Naive B cell (primary cell): Measurements from ENCODE around the gene GAN. TPM values are rescaled to one million over a fixed set of nuclear protein-coding genes. Genes with fewer than 3 reads are reported as not detected.
"Not testable (repeated sequence)": the region's sequence is repeated elsewhere in the genome, so short reads cannot be mapped to it uniquely, and the experiment has no call there.

Source experiments
- ATAC-seq, 2 donors: fragments of 150-1000 bp; cut with Tn5 transposase; 2 replicates each; pipeline ENCODE4 v1.10.0; 2021; ENCODE audit warnings: low read depth in 2 of 2, mild to moderate bottlenecking in 2 of 2, moderate library complexity in 2 of 2
- DNase-seq: peaks from one replicate; pipeline ENCODE4 v3.0.0; 2022
- H3K27ac Mint-ChIP-seq, 6 donors: one replicate each; pipeline ENCODE4 v1.8.0; 2020 to 2022; ENCODE audit warnings: mild to moderate bottlenecking in 6 of 6, mixed read lengths in 6 of 6, moderate library complexity in 5 of 6, inconsistent platforms in 2 of 6
- H3K27me3 Mint-ChIP-seq, 3 donors: one replicate each; pipeline ENCODE4 v1.8.0; 2021 to 2022; ENCODE audit warnings: mixed read lengths in 3 of 3, mild to moderate bottlenecking in 1 of 3
- H3K36me3 Mint-ChIP-seq, 2 donors: one replicate each; pipeline ENCODE4 v1.8.0; 2020 to 2022; ENCODE audit warnings: mixed read lengths in 2 of 2, inconsistent platforms in 1 of 2, mild to moderate bottlenecking in 1 of 2
- H3K4me1 Mint-ChIP-seq, 3 donors: one replicate each; pipeline ENCODE4 v1.8.0; 2020 to 2022; ENCODE audit warnings: mixed read lengths in 3 of 3, inconsistent platforms in 1 of 3, mild to moderate bottlenecking in 1 of 3, moderate library complexity in 1 of 3
- H3K4me3 Mint-ChIP-seq, 8 donors: one replicate each; pipeline ENCODE4 v1.8.0; 2020 to 2022; ENCODE audit warnings: mild to moderate bottlenecking in 8 of 8, mixed read lengths in 8 of 8, moderate library complexity in 8 of 8, inconsistent platforms in 2 of 8
- H3K9me3 Mint-ChIP-seq, 7 donors: one replicate each; pipeline ENCODE4 v1.8.0; 2020 to 2022; ENCODE audit warnings: mixed read lengths in 7 of 7, mild to moderate bottlenecking in 5 of 7, inconsistent platforms in 2 of 7, moderate library complexity in 1 of 7
- polyA plus RNA-seq, 6 donors: library from polyadenylated mRNA; unstranded; fragments of 300-500 nt; fragmentation: Illumina TruSeq; gene quantifications; one replicate each; pipeline ENCODE4 v1.2.3, GENCODE V29; 2021; ENCODE audit warnings: low read depth in 6 of 6

The GAN gene
- polyA plus RNA-seq, 6 donors from 2014 or later = 0.49 to 2.5 (median 1.6) TPM

DNA sequence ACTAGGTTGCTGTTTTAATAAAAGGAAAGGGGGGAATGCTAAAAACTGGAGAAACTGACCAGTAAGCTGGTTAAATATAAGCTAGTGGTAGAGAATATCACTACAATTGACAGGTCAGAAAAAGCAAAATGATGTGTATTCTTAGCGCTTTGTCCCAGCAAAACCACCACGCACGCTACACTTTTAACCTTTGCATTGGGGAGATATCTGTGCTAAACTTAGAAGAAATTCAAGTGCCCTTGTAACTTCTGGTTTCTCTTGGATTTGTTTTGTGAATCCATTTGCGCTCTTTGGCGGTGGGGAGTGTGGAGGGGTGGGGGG lies 1.4 kb downstream of the GAN start:
- H3K4me1 Mint-ChIP-seq = peaks cover 24 to 38% (median 35%) of the 10 kb centered on the region in 3 donors
- DNase-seq (no peak), ATAC-seq (no peak)
- H3K36me3 Mint-ChIP-seq = no peaks in the 10 kb centered on the region
- peak overlapping the region in 5 of 6 donors; percentile 41 to 83 (median 56) for H3K27ac Mint-ChIP-seq
- H3K27me3 Mint-ChIP-seq = no peaks in the 10 kb centered on the region
- no peaks in the 10 kb centered on the region for H3K9me3 Mint-ChIP-seq
- peak overlapping the region; percentile 78 to 98 (median 88) for H3K4me3 Mint-ChIP-seq

- no peaks in the 10 kb centered on the region for H3K27me3 Mint-ChIP-seq
- H3K4me3 Mint-ChIP-seq = no peak overlapping the region
- peaks cover 20 to 21% (median 20%) of the 10 kb centered on the region in 3 donors for H3K4me1 Mint-ChIP-seq
- H3K36me3 Mint-ChIP-seq = no peaks in the 10 kb centered on the region
- H3K27ac Mint-ChIP-seq = no peak overlapping the region
- no peak for DNase-seq
- ATAC-seq = no peak
- no peaks in the 10 kb centered on the region for H3K9me3 Mint-ChIP-seq
These were observed 3.9 kb downstream of the GAN start for GRCh38 chr16:81318711-81319110.

DNA sequence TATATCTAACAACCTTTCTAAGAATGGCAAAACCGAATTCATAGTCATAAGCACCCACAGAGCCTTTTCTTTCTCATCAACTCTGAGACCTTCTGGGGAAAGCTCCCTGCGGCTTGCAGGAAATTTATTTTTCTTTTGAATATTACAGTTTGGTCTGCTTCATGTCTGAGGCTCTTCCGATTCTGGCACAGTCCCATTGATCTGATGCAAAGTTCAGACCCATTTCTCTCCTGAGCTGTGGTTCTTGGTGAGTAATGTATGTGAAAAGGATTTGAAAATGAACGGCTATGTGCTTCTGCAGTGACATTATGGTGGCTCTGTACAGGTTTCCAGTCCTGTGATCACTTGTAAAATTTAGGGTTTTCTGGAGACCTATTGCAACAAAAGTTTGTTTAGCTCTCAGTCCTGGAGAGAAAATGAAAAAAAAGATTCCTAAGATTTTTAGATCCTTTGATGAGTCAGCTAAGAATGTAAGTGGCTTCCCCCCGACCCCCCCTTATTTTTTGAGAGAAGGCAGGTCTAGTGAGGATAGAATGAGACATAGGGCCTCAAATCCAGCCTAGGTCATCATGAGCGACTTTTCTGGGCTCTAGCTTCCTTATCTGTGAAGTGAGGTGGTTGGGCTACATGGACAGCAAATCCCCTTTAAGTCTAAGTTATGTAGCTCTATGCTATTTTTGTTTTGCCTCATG lies 4.6 kb downstream of the GAN start:
- DNase-seq = no peak
- no peaks in the 10 kb centered on the region for H3K9me3 Mint-ChIP-seq
- ATAC-seq = no peak
- peak overlapping the region in 1 of 6 donors; percentile 62 for H3K27ac Mint-ChIP-seq
- H3K27me3 Mint-ChIP-seq = no peaks in the 10 kb centered on the region
- peak overlapping the region in 1 of 8 donors; percentile 10 for H3K4me3 Mint-ChIP-seq
- peaks cover 17 to 18% (median 18%) of the 10 kb centered on the region in 3 donors for H3K4me1 Mint-ChIP-seq
- H3K36me3 Mint-ChIP-seq = peaks cover 0 to 6% of the 10 kb centered on the region in 2 donors

DNA sequence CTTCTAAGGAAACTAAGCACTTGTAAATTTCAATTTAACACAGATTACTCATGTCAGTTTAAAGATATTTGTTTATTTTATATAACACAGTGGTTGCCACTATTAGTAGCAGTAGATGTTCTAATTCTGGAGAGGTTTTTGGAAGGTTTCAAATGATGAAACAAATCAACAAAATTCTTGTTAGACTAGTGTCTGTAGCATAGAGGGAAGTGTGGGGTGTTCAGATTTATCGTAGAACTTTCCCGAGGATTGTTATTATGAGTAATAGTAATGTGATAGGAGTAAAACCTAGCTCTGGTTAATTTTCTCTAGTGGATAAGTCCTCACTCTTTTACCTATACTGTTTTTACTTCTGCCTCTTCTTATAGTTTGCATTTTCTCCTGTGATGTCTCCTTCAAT lies 6.3 kb downstream of the GAN start:
- no peak for DNase-seq
- Mint-ChIP-seq H3K36me3 (peaks cover 0 to 8% of the 10 kb centered on the region in 2 donors), H3K27me3 (no peaks in the 10 kb centered on the region), H3K27ac (no peak overlapping the region), H3K4me3 (no peak overlapping the region), H3K9me3 (no peaks in the 10 kb centered on the region), H3K4me1 (peaks cover 13 to 23% (median 16%) of the 10 kb centered on the region in 3 donors)
- no peak for ATAC-seq

DNA sequence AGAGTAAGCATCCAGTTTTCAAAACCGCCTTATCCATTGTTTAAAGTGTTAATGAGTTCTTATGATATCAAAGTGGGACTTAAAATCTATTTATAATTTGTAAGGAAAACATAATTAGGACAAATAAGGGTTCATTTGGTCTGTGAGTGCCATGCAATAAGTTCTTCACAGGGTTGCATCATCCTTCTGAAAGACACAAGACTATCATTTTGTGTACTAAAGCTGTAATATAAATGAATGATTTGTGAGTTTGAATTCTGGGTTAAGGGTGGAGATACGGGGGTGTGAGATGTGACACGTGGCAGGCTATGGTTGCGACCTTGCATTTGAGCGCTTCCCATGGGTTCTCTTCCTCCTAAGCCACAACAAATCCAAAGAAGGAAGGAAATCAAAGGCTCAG lies 6.8 kb downstream of the GAN start:
- Mint-ChIP-seq H3K27me3 (no peaks in the 10 kb centered on the region), H3K4me3 (no peak overlapping the region), H3K36me3 (peaks cover 0 to 8% of the 10 kb centered on the region in 2 donors), H3K27ac (peak overlapping the region in 1 of 6 donors; percentile 46), H3K9me3 (no peaks in the 10 kb centered on the region), H3K4me1 (peaks cover 12 to 22% (median 14%) of the 10 kb centered on the region in 3 donors)
- DNase-seq (no peak), ATAC-seq (no peak)

GRCh38 chr16:81324808-81325207 lies 10.0 kb downstream of the GAN start:
- ATAC-seq (no peak), DNase-seq (no peak)
- Mint-ChIP-seq H3K36me3 (peaks cover 0 to 8% of the 10 kb centered on the region in 2 donors), H3K9me3 (no peaks in the 10 kb centered on the region), H3K4me1 (peaks cover 7 to 23% (median 16%) of the 10 kb centered on the region in 3 donors), H3K4me3 (no peak overlapping the region), H3K27me3 (no peaks in the 10 kb centered on the region), H3K27ac (peak overlapping the region in 3 of 6 donors; percentile 24 to 35 (median 33))

- Mint-ChIP-seq H3K4me1 (peaks cover 7 to 22% (median 19%) of the 10 kb centered on the region in 3 donors), H3K4me3 (no peak overlapping the region), H3K27ac (no peak overlapping the region), H3K36me3 (peaks cover 0 to 8% of the 10 kb centered on the region in 2 donors), H3K27me3 (no peaks in the 10 kb centered on the region), H3K9me3 (no peaks in the 10 kb centered on the region)
- no peak for ATAC-seq
- DNase-seq = no peak
These were observed 12.2 kb downstream of the GAN start for GRCh38 chr16:81327011-81327410.

- Mint-ChIP-seq H3K27ac (no peak overlapping the region), H3K36me3 (peaks cover 0 to 8% of the 10 kb centered on the region in 2 donors), H3K4me1 (peaks cover 7 to 23% (median 22%) of the 10 kb centered on the region in 3 donors), H3K4me3 (no peak overlapping the region), H3K27me3 (no peaks in the 10 kb centered on the region), H3K9me3 (no peaks in the 10 kb centered on the region)
- DNase-seq (no peak), ATAC-seq (no peak)
These were observed 12.9 kb downstream of the GAN start for GRCh38 chr16:81327447-81328196.

DNA sequence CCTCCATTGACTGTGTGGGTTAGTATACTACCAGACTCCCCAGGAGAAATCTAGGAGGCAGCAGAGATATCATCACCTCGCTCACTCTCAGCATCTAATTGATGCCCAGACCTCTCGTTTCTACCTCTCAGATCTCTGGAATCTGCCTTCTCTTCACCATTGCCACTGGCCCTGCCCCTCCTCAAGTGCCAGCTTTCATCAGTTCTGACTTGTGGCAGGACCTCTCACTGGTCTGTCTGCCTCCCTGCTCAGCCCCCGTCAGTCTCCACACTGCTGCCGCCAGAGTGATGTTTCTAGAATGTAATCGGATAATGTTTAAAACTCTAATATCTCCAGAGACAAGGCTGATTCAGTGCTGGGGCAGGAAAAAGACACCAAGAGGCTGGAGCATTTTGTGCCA lies 15.2 kb downstream of the GAN start:
- Mint-ChIP-seq H3K27me3 (no peaks in the 10 kb centered on the region), H3K4me1 (peaks cover 0 to 17% (median 12%) of the 10 kb centered on the region in 3 donors), H3K4me3 (no peak overlapping the region), H3K27ac (no peak overlapping the region), H3K36me3 (no peaks in the 10 kb centered on the region), H3K9me3 (no peaks in the 10 kb centered on the region)
- no peak for DNase-seq
- ATAC-seq = no peak

- no peak for ATAC-seq
- peaks cover 0 to 13% (median 8%) of the 10 kb centered on the region in 3 donors for H3K4me1 Mint-ChIP-seq
- no peaks in the 10 kb centered on the region for H3K27me3 Mint-ChIP-seq
- H3K27ac Mint-ChIP-seq = no peak overlapping the region
- H3K4me3 Mint-ChIP-seq = no peak overlapping the region
- H3K9me3 Mint-ChIP-seq = no peaks in the 10 kb centered on the region
- H3K36me3 Mint-ChIP-seq = no peaks in the 10 kb centered on the region
- no peak for DNase-seq
These were observed 18.6 kb downstream of the GAN start for GRCh38 chr16:81333356-81333755.

DNA sequence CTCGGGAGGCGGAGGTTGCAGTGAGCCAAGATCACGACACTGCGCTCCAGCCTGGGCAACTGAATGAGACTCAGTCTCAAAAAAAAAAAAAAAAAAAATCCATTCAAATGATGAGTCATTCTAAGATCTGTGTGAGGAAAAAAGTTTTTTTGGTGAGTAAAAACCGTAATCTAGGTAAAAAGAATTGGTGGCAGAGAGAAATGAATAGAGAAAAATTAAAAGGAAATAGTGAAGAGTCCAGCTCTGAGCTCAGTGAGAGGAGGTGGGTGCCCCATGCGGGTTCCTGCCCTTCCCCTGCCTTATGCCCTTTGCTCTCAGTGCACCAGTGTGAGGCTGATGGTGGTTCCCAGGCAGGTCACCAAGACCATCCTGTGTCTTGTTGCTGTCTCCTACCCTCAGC lies 20.9 kb downstream of the GAN start:
- H3K36me3 Mint-ChIP-seq = peaks cover under 1 to 2% of the 10 kb centered on the region in 2 donors
- H3K4me3 Mint-ChIP-seq = no peak overlapping the region
- no peaks in the 10 kb centered on the region for H3K27me3 Mint-ChIP-seq
- DNase-seq (no peak), ATAC-seq (no peak)
- H3K27ac Mint-ChIP-seq = no peak overlapping the region
- peaks cover 0 to under 1% (median 0%) of the 10 kb centered on the region in 7 donors for H3K9me3 Mint-ChIP-seq
- peaks cover 0 to 5% (median 5%) of the 10 kb centered on the region in 3 donors for H3K4me1 Mint-ChIP-seq

DNA sequence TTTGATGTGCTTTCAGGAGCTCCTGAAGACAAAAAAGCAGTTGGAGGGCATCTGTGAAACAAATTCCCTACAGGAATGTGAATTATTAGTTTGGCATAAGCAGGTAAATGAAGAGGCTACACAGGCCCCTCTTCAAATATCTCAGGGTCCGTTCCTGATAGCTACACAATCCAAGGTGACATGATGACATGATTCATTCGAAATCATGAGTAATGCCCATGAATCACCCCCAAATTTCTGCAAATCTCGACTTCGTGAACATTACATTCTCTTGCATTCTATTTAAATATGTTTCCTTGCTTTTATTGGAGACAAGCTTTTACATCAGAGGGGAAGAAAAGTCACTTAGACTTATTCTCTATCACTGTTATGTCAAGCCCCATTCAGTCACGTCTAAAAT lies 22.3 kb downstream of the GAN start:
- no peak overlapping the region for H3K27ac Mint-ChIP-seq
- DNase-seq (no peak), ATAC-seq (no peak)
- no peaks in the 10 kb centered on the region for H3K27me3 Mint-ChIP-seq
- no peak overlapping the region for H3K4me3 Mint-ChIP-seq
- H3K36me3 Mint-ChIP-seq = peaks cover 6 to 9% of the 10 kb centered on the region in 2 donors
- H3K9me3 Mint-ChIP-seq = peaks cover 0 to 6% (median 4%) of the 10 kb centered on the region in 7 donors
- H3K4me1 Mint-ChIP-seq = peaks cover 0 to 9% (median 5%) of the 10 kb centered on the region in 3 donors

GRCh38 chr16:81345172-81345571 lies 30.4 kb downstream of the GAN start:
- not testable (repeated sequence) for H3K4me3 Mint-ChIP-seq, H3K27me3 Mint-ChIP-seq, H3K27ac Mint-ChIP-seq, ATAC-seq, DNase-seq, H3K4me1 Mint-ChIP-seq
- peaks cover 26 to 34% of the 10 kb centered on the region in 2 donors for H3K36me3 Mint-ChIP-seq
- peaks cover 14 to 56% (median 43%) of the 10 kb centered on the region in 7 donors for H3K9me3 Mint-ChIP-seq

GRCh38 chr16:81347425-81347824 lies 32.7 kb downstream of the GAN start:
- H3K4me3 Mint-ChIP-seq = no peak overlapping the region
- no peak for ATAC-seq
- peaks cover 26 to 28% of the 10 kb centered on the region in 2 donors for H3K36me3 Mint-ChIP-seq
- no peaks in the 10 kb centered on the region for H3K4me1 Mint-ChIP-seq
- H3K27me3 Mint-ChIP-seq = no peaks in the 10 kb centered on the region
- H3K27ac Mint-ChIP-seq = no peak overlapping the region
- H3K9me3 Mint-ChIP-seq = peaks cover 9 to 51% (median 43%) of the 10 kb centered on the region in 7 donors
- no peak for DNase-seq
